ENCODE measurements around the gene LRR1. TPM values are rescaled to one million over a fixed set of nuclear protein-coding genes. Genes with fewer than 3 reads are reported as not detected.

Gene LRR1
- total RNA-seq (2014; rRNA removed; shearing (Covaris generic); ENCODE audit: low replicate concordance), result 33.3 and 51.5 TPM in 2 replicates

GRCh38 chr14:49598485-49599300, at the start of gene LRR1:
Gene LRR1 (plus strand): TSS chr14:49598940. CDS start chr14:49599021, 81 bp downstream.
- no peaks in the 10 kb centered on the region; the same call in none of the 2 replicates for H3K36me3 ChIP-seq
- peak; percentile 80 for DNase-seq

GRCh38 chr14:49549446-49549845, 49.3 kb upstream of the LRR1 start:
- DNase-seq, result no peak
- Histone ChIP-seq H3K36me3 (no peaks in the 10 kb centered on the region), H3K27me3 (no peaks in the 10 kb centered on the region), H3K9me3 (no peaks in the 10 kb centered on the region), H3K4me3 (no peak overlapping the region)

More at GRCh38 chr14:49598485-49599300, at the start of gene LRR1:
- H3K9me3 ChIP-seq, result no peaks in the 10 kb centered on the region
- peak within 1 kb of the TSS; percentile 78 for H3K4me3 ChIP-seq
- H3K27me3 ChIP-seq, result no peaks in the 10 kb centered on the region

GRCh38 chr14:49549881-49550280, 48.9 kb upstream of the LRR1 start:
- no peaks in the 10 kb centered on the region for H3K27me3 ChIP-seq
- no peak overlapping the region for H3K4me3 ChIP-seq
- H3K9me3 ChIP-seq, result no peaks in the 10 kb centered on the region
- H3K36me3 ChIP-seq, result no peaks in the 10 kb centered on the region
- peak; percentile 24 for DNase-seq

- no peak for DNase-seq
- Histone ChIP-seq H3K36me3 (no peaks in the 10 kb centered on the region), H3K9me3 (no peaks in the 10 kb centered on the region), H3K4me3 (no peak overlapping the region), H3K27me3 (no peaks in the 10 kb centered on the region)
Observed at GRCh38 chr14:49550286-49551184, 48.2 kb upstream of the LRR1 start.

GRCh38 chr14:49551569-49551968, 47.2 kb upstream of the LRR1 start:
- no peaks in the 10 kb centered on the region for H3K27me3 ChIP-seq
- H3K9me3 ChIP-seq, result no peaks in the 10 kb centered on the region
- no peak for DNase-seq
- no peaks in the 10 kb centered on the region for H3K36me3 ChIP-seq
- no peak overlapping the region for H3K4me3 ChIP-seq

GRCh38 chr14:49553106-49553505, 45.6 kb upstream of the LRR1 start:
- Histone ChIP-seq H3K36me3 (no peaks in the 10 kb centered on the region), H3K27me3 (no peaks in the 10 kb centered on the region), H3K9me3 (no peaks in the 10 kb centered on the region), H3K4me3 (no peak overlapping the region)
- DNase-seq, result no peak

- Histone ChIP-seq H3K36me3 (no peaks in the 10 kb centered on the region), H3K9me3 (no peaks in the 10 kb centered on the region), H3K27me3 (no peaks in the 10 kb centered on the region), H3K4me3 (no peak overlapping the region)
- no peak for DNase-seq
Observed at GRCh38 chr14:49553892-49554291, 44.8 kb upstream of the LRR1 start.

- Histone ChIP-seq H3K27me3 (no peaks in the 10 kb centered on the region), H3K36me3 (no peaks in the 10 kb centered on the region), H3K9me3 (no peaks in the 10 kb centered on the region), H3K4me3 (no peak overlapping the region)
- DNase-seq, result no peak
Observed at GRCh38 chr14:49559979-49560768, 38.6 kb upstream of the LRR1 start.

GRCh38 chr14:49566714-49567113, 32.0 kb upstream of the LRR1 start:
- no peak overlapping the region for H3K4me3 ChIP-seq

GRCh38 chr14:49569281-49569680, 29.5 kb upstream of the LRR1 start:
- no peaks in the 10 kb centered on the region for H3K27me3 ChIP-seq
- no peak overlapping the region for H3K4me3 ChIP-seq
- H3K36me3 ChIP-seq, result peaks cover 5% of the 10 kb centered on the region
- no peaks in the 10 kb centered on the region for H3K9me3 ChIP-seq
- no peak for DNase-seq

More at GRCh38 chr14:49566714-49567113, 32.0 kb upstream of the LRR1 start:
- no peak for DNase-seq
- Histone ChIP-seq H3K36me3 (no peaks in the 10 kb centered on the region), H3K27me3 (no peaks in the 10 kb centered on the region), H3K9me3 (no peaks in the 10 kb centered on the region)

GRCh38 chr14:49574038-49574437, 24.7 kb upstream of the LRR1 start:
- Histone ChIP-seq H3K9me3 (no peaks in the 10 kb centered on the region), H3K36me3 (peaks cover 27% of the 10 kb centered on the region), H3K4me3 (no peak overlapping the region), H3K27me3 (no peaks in the 10 kb centered on the region)
- no peak for DNase-seq

- H3K4me3 ChIP-seq, result no peak overlapping the region
- DNase-seq, result no peak
- H3K27me3 ChIP-seq, result no peaks in the 10 kb centered on the region
- H3K9me3 ChIP-seq, result no peaks in the 10 kb centered on the region
- H3K36me3 ChIP-seq, result peaks cover 40% of the 10 kb centered on the region
Observed at GRCh38 chr14:49578141-49578540, 20.6 kb upstream of the LRR1 start.

- H3K4me3 ChIP-seq, result no peak overlapping the region
- H3K27me3 ChIP-seq, result no peaks in the 10 kb centered on the region
- no peak for DNase-seq
- H3K9me3 ChIP-seq, result no peaks in the 10 kb centered on the region
- H3K36me3 ChIP-seq, result peaks cover 50% of the 10 kb centered on the region
Observed at GRCh38 chr14:49579841-49580240, 18.9 kb upstream of the LRR1 start.

GRCh38 chr14:49581209-49582112, 17.3 kb upstream of the LRR1 start:
- Histone ChIP-seq H3K9me3 (no peaks in the 10 kb centered on the region), H3K27me3 (no peaks in the 10 kb centered on the region), H3K4me3 (no peak overlapping the region), H3K36me3 (peaks cover 55% of the 10 kb centered on the region)
- DNase-seq, result no peak

GRCh38 chr14:49582113-49582977, 16.4 kb upstream of the LRR1 start:
- no peak overlapping the region for H3K4me3 ChIP-seq
- H3K9me3 ChIP-seq, result no peaks in the 10 kb centered on the region
- no peaks in the 10 kb centered on the region for H3K27me3 ChIP-seq
- peaks cover 47% of the 10 kb centered on the region for H3K36me3 ChIP-seq
- DNase-seq, result no peak
